ENCODE data around the gene RAD51B. TPM values are rescaled to one million over a fixed set of nuclear protein-coding genes. Genes with fewer than 3 reads are reported as not detected.

The RAD51B gene
- total and polyA plus RNA-seq, 2 donors (not counting 1 experiment from before 2014, with no cell fraction given): 4.6 to 16.3 TPM

GRCh38 chr14:68552075-68552474, 732.5 kb downstream of the RAD51B start:
- no peak overlapping the region for H3K4me2 ChIP-seq (ENCODE audit: extremely low read depth, insufficient read depth, low read length)
- no peak overlapping the region for H2AFZ ChIP-seq (ENCODE audit: low read length)
- H3K27me3 ChIP-seq (ENCODE audit: control insufficient read depth, insufficient read depth, low read length): no peaks in the 10 kb centered on the region
- H3K79me2 ChIP-seq (ENCODE audit: control insufficient read depth, insufficient read depth, low read length): no peaks in the 10 kb centered on the region
- TF ChIP-seq EZH2 (IDR thresholded peaks at IDR 0.05; ENCODE audit: low read length, missing control alignments) (no peak), CTCF (conservative IDR thresholded peaks at IDR 0.05 in 1 of 2, IDR thresholded peaks at IDR 0.05 in 1 of 2; ENCODE audit: low read depth in 1 of 2, low read length in 2 of 2) (no peak)
- H3K4me3 ChIP-seq (replicated peaks in 1 of 4; ENCODE audit: control extremely low read depth in 1 of 4, insufficient read depth in 1 of 4, low read depth in 3 of 4, low read length in 4 of 4): no peak overlapping the region
- H3K27ac ChIP-seq (ENCODE audit: insufficient read depth, low read length): no peak overlapping the region
- no peak overlapping the region for H3K9ac ChIP-seq (ENCODE audit: insufficient read depth, low read length)
- DNase-seq (ENCODE audit: low read depth in 2 of 2): no peak
- H3K4me1 ChIP-seq (ENCODE audit: control insufficient read depth, extremely low read depth, insufficient read depth, low read length): peaks cover 32% of the 10 kb centered on the region
- no peaks in the 10 kb centered on the region for H3K9me3 ChIP-seq (ENCODE audit: control insufficient read depth, insufficient read depth, low read depth, low read length)
- no peaks in the 10 kb centered on the region for H4K20me1 ChIP-seq (ENCODE audit: control insufficient read depth, extremely low read depth, insufficient read depth, low read length)
- no peaks in the 10 kb centered on the region for H3K36me3 ChIP-seq (ENCODE audit: control insufficient read depth, insufficient read depth, low read length)

- H4K20me1 ChIP-seq (ENCODE audit: control insufficient read depth, extremely low read depth, insufficient read depth, low read length): no peaks in the 10 kb centered on the region
- peaks cover 27% of the 10 kb centered on the region for H3K4me1 ChIP-seq (ENCODE audit: control insufficient read depth, extremely low read depth, insufficient read depth, low read length)
- no peak overlapping the region for H2AFZ ChIP-seq (ENCODE audit: low read length)
- H3K4me2 ChIP-seq (ENCODE audit: extremely low read depth, insufficient read depth, low read length): no peak overlapping the region
- H3K4me3 ChIP-seq (replicated peaks in 1 of 4; ENCODE audit: control extremely low read depth in 1 of 4, insufficient read depth in 1 of 4, low read depth in 3 of 4, low read length in 4 of 4): no peak overlapping the region
- H3K9ac ChIP-seq (ENCODE audit: insufficient read depth, low read length): no peak overlapping the region
- no peak for TF ChIP-seq CTCF (conservative IDR thresholded peaks at IDR 0.05 in 1 of 2, IDR thresholded peaks at IDR 0.05 in 1 of 2; ENCODE audit: low read depth in 1 of 2, low read length in 2 of 2)
- TF ChIP-seq EZH2 (IDR thresholded peaks at IDR 0.05; ENCODE audit: low read length, missing control alignments): no peak
- no peaks in the 10 kb centered on the region for H3K9me3 ChIP-seq (ENCODE audit: control insufficient read depth, insufficient read depth, low read depth, low read length)
- no peaks in the 10 kb centered on the region for H3K36me3 ChIP-seq (ENCODE audit: control insufficient read depth, insufficient read depth, low read length)
- H3K79me2 ChIP-seq (ENCODE audit: control insufficient read depth, insufficient read depth, low read length): no peaks in the 10 kb centered on the region
- no peaks in the 10 kb centered on the region for H3K27me3 ChIP-seq (ENCODE audit: control insufficient read depth, insufficient read depth, low read length)
- no peak overlapping the region for H3K27ac ChIP-seq (ENCODE audit: insufficient read depth, low read length)
- DNase-seq (ENCODE audit: low read depth in 2 of 2): peak; percentile 29 to 64
Observed at GRCh38 chr14:68552602-68553001, 733.0 kb downstream of the RAD51B start.

GRCh38 chr14:68553311-68553710, 733.7 kb downstream of the RAD51B start:
- Histone ChIP-seq H3K27ac (ENCODE audit: insufficient read depth, low read length) (no peak overlapping the region), H3K27me3 (ENCODE audit: control insufficient read depth, insufficient read depth, low read length) (no peaks in the 10 kb centered on the region), H2AFZ (ENCODE audit: low read length) (no peak overlapping the region), H3K4me3 (replicated peaks in 1 of 4; ENCODE audit: control extremely low read depth in 1 of 4, insufficient read depth in 1 of 4, low read depth in 3 of 4, low read length in 4 of 4) (no peak overlapping the region), H3K79me2 (ENCODE audit: control insufficient read depth, insufficient read depth, low read length) (no peaks in the 10 kb centered on the region), H3K36me3 (ENCODE audit: control insufficient read depth, insufficient read depth, low read length) (no peaks in the 10 kb centered on the region), H3K9ac (ENCODE audit: insufficient read depth, low read length) (no peak overlapping the region), H3K4me1 (ENCODE audit: control insufficient read depth, extremely low read depth, insufficient read depth, low read length) (peaks cover 21% of the 10 kb centered on the region), H3K9me3 (ENCODE audit: control insufficient read depth, insufficient read depth, low read depth, low read length) (no peaks in the 10 kb centered on the region), H4K20me1 (ENCODE audit: control insufficient read depth, extremely low read depth, insufficient read depth, low read length) (no peaks in the 10 kb centered on the region), H3K4me2 (ENCODE audit: extremely low read depth, insufficient read depth, low read length) (no peak overlapping the region)
- TF ChIP-seq EZH2 (IDR thresholded peaks at IDR 0.05; ENCODE audit: low read length, missing control alignments): no peak
- TF ChIP-seq CTCF (conservative IDR thresholded peaks at IDR 0.05 in 1 of 2, IDR thresholded peaks at IDR 0.05 in 1 of 2; ENCODE audit: low read depth in 1 of 2, low read length in 2 of 2): no peak
- no peak for DNase-seq (ENCODE audit: low read depth in 2 of 2)
